Measurements from ENCODE around the gene FAM20C.

Gene FAM20C

GRCh38 chr7:232410-233248 lies 40.3 kb downstream of the FAM20C start:
- TF ChIP-seq ZFX (IDR thresholded peaks at IDR 0.05; ENCODE audit: borderline replicate concordance) (no peak), CTCF (IDR thresholded peaks at IDR 0.05) (no peak)
- H3K27ac ChIP-seq: no peak overlapping the region

GRCh38 chr7:233249-234035 lies 41.1 kb downstream of the FAM20C start:
- H3K27ac ChIP-seq: no peak overlapping the region
- TF ChIP-seq ZFX (IDR thresholded peaks at IDR 0.05; ENCODE audit: borderline replicate concordance) (no peak), CTCF (IDR thresholded peaks at IDR 0.05) (no peak)

GRCh38 chr7:234051-234707 lies 41.8 kb downstream of the FAM20C start:
- H3K27ac ChIP-seq: no peak overlapping the region
- TF ChIP-seq CTCF (IDR thresholded peaks at IDR 0.05) (no peak), ZFX (IDR thresholded peaks at IDR 0.05; ENCODE audit: borderline replicate concordance) (no peak)

- no peak for TF ChIP-seq CTCF (IDR thresholded peaks at IDR 0.05)
- no peak for TF ChIP-seq ZFX (IDR thresholded peaks at IDR 0.05; ENCODE audit: borderline replicate concordance)
- H3K27ac ChIP-seq: no peak overlapping the region
Measured at GRCh38 chr7:234708-235553, 42.6 kb downstream of the FAM20C start.

GRCh38 chr7:235576-236395 lies 43.4 kb downstream of the FAM20C start:
- no peak overlapping the region for H3K27ac ChIP-seq
- TF ChIP-seq ZFX (IDR thresholded peaks at IDR 0.05; ENCODE audit: borderline replicate concordance): no peak
- TF ChIP-seq CTCF (IDR thresholded peaks at IDR 0.05): no peak

GRCh38 chr7:236967-237366 lies 44.6 kb downstream of the FAM20C start:
- TF ChIP-seq CTCF (IDR thresholded peaks at IDR 0.05) (no peak), ZFX (IDR thresholded peaks at IDR 0.05; ENCODE audit: borderline replicate concordance) (no peak)
- H3K27ac ChIP-seq: no peak overlapping the region

All from 22Rv1 (cell line).